Breast epithelium (tissue), 4 donors: ENCODE measurements around the gene SDK2. TPM values are rescaled to one million over a fixed set of nuclear protein-coding genes. Genes with fewer than 3 reads are reported as not detected.

Experiments
- DNase-seq, 2 donors: peaks; one replicate each; pipeline ENCODE4 v3.0.0-alpha.2; 2019; ENCODE audit warnings: low spot score in 2 of 2
- H3K27ac ChIP-seq, 2 donors: fragments of 200-600 bp; sonication (generic) in 1 of 2; one replicate each; pipeline ENCODE4 v1.5.1; 2016 to 2019; ENCODE audit warnings: mild to moderate bottlenecking in 1 of 2
- H3K27me3 ChIP-seq, 2 donors: fragments of 200-600 bp; sonication (generic) in 1 of 2; one replicate each; pipeline versions ENCODE4 v1.5.1 to v1.6.0; 2017 to 2019; ENCODE audit warnings: control low read depth in 1 of 2, mild to moderate bottlenecking in 1 of 2
- H3K36me3 ChIP-seq: fragments of 200-600 bp; one replicate; pipeline ENCODE4 v1.5.1; 2019
- H3K4me1 ChIP-seq, 2 donors: fragments of 200-600 bp; sonication (generic); one replicate each; pipeline ENCODE4 v1.5.1; 2016 to 2019; ENCODE audit warnings: control low read depth in 1 of 2
- H3K4me3 ChIP-seq, 3 donors: fragments of 200-600 bp; sonication (generic); 1 replicate in 2 of 3; 2 replicates in 1 of 3; pipeline ENCODE4 v1.5.1; 2016 to 2019; ENCODE audit warnings: mild to moderate bottlenecking in 3 of 3, moderate library complexity in 2 of 3
- H3K9me3 ChIP-seq, 2 donors: fragments of 200-600 bp; sonication (generic) in 1 of 2; one replicate each; pipeline ENCODE4 v1.5.1; 2016 to 2019; ENCODE audit warnings: control low read depth in 1 of 2
- CTCF ChIP-seq, 3 donors: fragments of 450-650 bp; IDR thresholded peaks; one replicate each; pipeline ENCODE4 v1.5.1; 2016 to 2017; ENCODE audit warnings: antibody characterized with exemption in 3 of 3, mild to moderate bottlenecking in 3 of 3, moderate library complexity in 3 of 3
- POLR2A ChIP-seq: fragments of 450-650 bp; IDR thresholded peaks from one replicate; pipeline ENCODE4 v1.6.1; 2016; ENCODE audit warnings: antibody characterized with exemption, mild to moderate bottlenecking, moderate library complexity
- POLR2AphosphoS5 ChIP-seq, 3 donors: sonication (generic); formaldehyde crosslinking; IDR thresholded peaks; one replicate each; pipeline ENCODE4 v1.6.1; 2017; ENCODE audit warnings: antibody characterized with exemption in 3 of 3
- intact Hi-C: fragments of 100-400 bp; cut with DNase I; formaldehyde crosslinking; loops from one replicate; pipeline ENCODE4 v1.15.1; 2023; ENCODE audit warnings: low total_unique reads
- total RNA-seq, 3 donors: library from RNA; depleted of rRNA; stranded (reverse); fragments of >200 nt; gene quantifications; one replicate each; pipeline ENCODE4 v1.1.0, GENCODE V29; 2016

Gene SDK2, protein sequence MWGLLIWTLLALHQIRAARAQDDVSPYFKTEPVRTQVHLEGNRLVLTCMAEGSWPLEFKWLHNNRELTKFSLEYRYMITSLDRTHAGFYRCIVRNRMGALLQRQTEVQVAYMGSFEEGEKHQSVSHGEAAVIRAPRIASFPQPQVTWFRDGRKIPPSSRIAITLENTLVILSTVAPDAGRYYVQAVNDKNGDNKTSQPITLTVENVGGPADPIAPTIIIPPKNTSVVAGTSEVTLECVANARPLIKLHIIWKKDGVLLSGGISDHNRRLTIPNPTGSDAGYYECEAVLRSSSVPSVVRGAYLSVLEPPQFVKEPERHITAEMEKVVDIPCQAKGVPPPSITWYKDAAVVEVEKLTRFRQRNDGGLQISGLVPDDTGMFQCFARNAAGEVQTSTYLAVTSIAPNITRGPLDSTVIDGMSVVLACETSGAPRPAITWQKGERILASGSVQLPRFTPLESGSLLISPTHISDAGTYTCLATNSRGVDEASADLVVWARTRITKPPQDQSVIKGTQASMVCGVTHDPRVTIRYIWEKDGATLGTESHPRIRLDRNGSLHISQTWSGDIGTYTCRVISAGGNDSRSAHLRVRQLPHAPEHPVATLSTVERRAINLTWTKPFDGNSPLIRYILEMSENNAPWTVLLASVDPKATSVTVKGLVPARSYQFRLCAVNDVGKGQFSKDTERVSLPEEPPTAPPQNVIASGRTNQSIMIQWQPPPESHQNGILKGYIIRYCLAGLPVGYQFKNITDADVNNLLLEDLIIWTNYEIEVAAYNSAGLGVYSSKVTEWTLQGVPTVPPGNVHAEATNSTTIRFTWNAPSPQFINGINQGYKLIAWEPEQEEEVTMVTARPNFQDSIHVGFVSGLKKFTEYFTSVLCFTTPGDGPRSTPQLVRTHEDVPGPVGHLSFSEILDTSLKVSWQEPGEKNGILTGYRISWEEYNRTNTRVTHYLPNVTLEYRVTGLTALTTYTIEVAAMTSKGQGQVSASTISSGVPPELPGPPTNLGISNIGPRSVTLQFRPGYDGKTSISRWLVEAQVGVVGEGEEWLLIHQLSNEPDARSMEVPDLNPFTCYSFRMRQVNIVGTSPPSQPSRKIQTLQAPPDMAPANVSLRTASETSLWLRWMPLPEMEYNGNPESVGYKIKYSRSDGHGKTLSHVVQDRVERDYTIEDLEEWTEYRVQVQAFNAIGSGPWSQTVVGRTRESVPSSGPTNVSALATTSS (N-terminal part only)
- 1 to 10 TPM in 2 of 3 donors, under 1 TPM in 1; 0.16 to 2.9 (median 2.6) TPM for total RNA-seq

- no peaks in the 10 kb centered on the region for H3K36me3 ChIP-seq
- H3K4me1 ChIP-seq: peaks cover 5 to 12% of the 10 kb centered on the region in 2 donors
- H3K4me3 ChIP-seq: peak within 1 kb of the TSS; percentile 37 to 64 (median 60)
- DNase-seq: no peak
- no peaks in the 10 kb centered on the region for H3K9me3 ChIP-seq
- peak within 1 kb of the TSS in 1 of 2 donors; percentile 55 for H3K27ac ChIP-seq
- no peak for TF ChIP-seq POLR2A
- no peak for TF ChIP-seq CTCF (IDR thresholded peaks at IDR 0.05)
- TF ChIP-seq POLR2AphosphoS5 (IDR thresholded peaks at IDR 0.05): no peak
- intact Hi-C loops: no loop called here
- peaks cover 0 to 34% of the 10 kb centered on the region in 2 donors for H3K27me3 ChIP-seq
Observed at GRCh38 chr17:73644145-73645049, at the start of gene SDK2. Gene SDK2 (minus strand): TSS chr17:73644445. CDS start chr17:73644088, 357 bp downstream.

DNA sequence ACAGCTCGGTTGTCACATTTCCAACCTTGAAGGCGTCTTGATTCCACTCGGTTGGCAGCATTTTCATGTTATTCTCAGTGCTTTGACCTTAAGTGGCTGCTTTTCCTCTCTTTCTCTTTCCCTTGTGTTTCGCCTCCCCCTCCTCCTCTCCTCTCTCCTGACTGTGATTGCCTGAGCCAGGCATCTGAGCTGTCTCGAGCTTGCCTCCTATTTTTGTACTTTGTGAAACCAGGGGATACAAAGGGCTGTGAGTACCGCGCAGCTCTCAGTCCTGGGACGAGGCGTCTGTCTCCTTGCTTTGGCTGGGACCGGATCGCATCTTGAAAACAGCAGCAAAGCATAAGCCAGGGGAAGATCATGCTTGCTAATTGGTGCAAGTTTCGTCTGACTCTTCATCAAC is 48.8 kb upstream of the SDK2 start:
- H3K4me3 ChIP-seq: no peak overlapping the region
- no peaks in the 10 kb centered on the region for H3K4me1 ChIP-seq
- DNase-seq: no peak
- H3K9me3 ChIP-seq: no peaks in the 10 kb centered on the region
- TF ChIP-seq POLR2A (no peak), POLR2AphosphoS5 (IDR thresholded peaks at IDR 0.05) (no peak), CTCF (IDR thresholded peaks at IDR 0.05) (no peak)
- H3K36me3 ChIP-seq: no peaks in the 10 kb centered on the region
- H3K27me3 ChIP-seq: peaks cover 0 to 12% of the 10 kb centered on the region in 2 donors
- no peak overlapping the region for H3K27ac ChIP-seq
- intact Hi-C loops: no loop called here

GRCh38 chr17:73691321-73691766 is 47.1 kb upstream of the SDK2 start:
- no peaks in the 10 kb centered on the region for H3K4me1 ChIP-seq
- intact Hi-C loops: no loop called here
- H3K4me3 ChIP-seq: no peak overlapping the region
- no peak for DNase-seq
- H3K27ac ChIP-seq: no peak overlapping the region
- H3K27me3 ChIP-seq: peaks cover 0 to 12% of the 10 kb centered on the region in 2 donors
- H3K9me3 ChIP-seq: no peaks in the 10 kb centered on the region
- H3K36me3 ChIP-seq: no peaks in the 10 kb centered on the region
- TF ChIP-seq CTCF (IDR thresholded peaks at IDR 0.05): no peak
- TF ChIP-seq POLR2AphosphoS5 (IDR thresholded peaks at IDR 0.05): no peak
- TF ChIP-seq POLR2A: no peak

GRCh38 chr17:73690676-73691075 is 46.4 kb upstream of the SDK2 start:
- Histone ChIP-seq H3K4me3 (no peak overlapping the region), H3K27me3 (peaks cover 0 to 12% of the 10 kb centered on the region in 2 donors), H3K9me3 (no peaks in the 10 kb centered on the region), H3K27ac (no peak overlapping the region), H3K4me1 (no peaks in the 10 kb centered on the region), H3K36me3 (no peaks in the 10 kb centered on the region)
- no peak for TF ChIP-seq CTCF (IDR thresholded peaks at IDR 0.05)
- no peak for TF ChIP-seq POLR2A
- TF ChIP-seq POLR2AphosphoS5 (IDR thresholded peaks at IDR 0.05): no peak
- DNase-seq: no peak
- intact Hi-C loops: no loop called here
